Activated CD4-positive, alpha-beta T cell treated with anti-CD3 and anti-CD28 coated beads, Interleukin-2, amount 10 ng/mL, durations not matched to agents 24 days and 14 days (primary cell): ENCODE results near the gene NTPCR. TPM values are rescaled to one million over a fixed set of nuclear protein-coding genes. Genes with fewer than 3 reads are reported as not detected.
"Not testable (repeated sequence)": the region's sequence is repeated elsewhere in the genome, so short reads cannot be mapped to it uniquely, and the experiment has no call there.

ENCODE experiments used
- DNase-seq: peaks from one replicate; pipeline ENCODE4 v3.0.0; 2022
- H3K27ac Mint-ChIP-seq: one replicate; pipeline ENCODE4 v1.8.0; 2022; ENCODE audit warnings: mild to moderate bottlenecking, mixed read lengths
- H3K27me3 Mint-ChIP-seq: one replicate; pipeline ENCODE4 v1.8.0; 2022; ENCODE audit warnings: mixed read lengths
- H3K36me3 Mint-ChIP-seq: one replicate; pipeline ENCODE4 v1.8.0; 2022; ENCODE audit warnings: low read depth, mild to moderate bottlenecking, mixed read lengths
- H3K4me1 Mint-ChIP-seq: one replicate; pipeline ENCODE4 v1.8.0; 2021; ENCODE audit warnings: mixed read lengths
- H3K4me3 Mint-ChIP-seq: one replicate; pipeline ENCODE4 v1.8.0; 2022; ENCODE audit warnings: mild to moderate bottlenecking, moderate library complexity, mixed read lengths
- H3K9me3 Mint-ChIP-seq: one replicate; pipeline ENCODE4 v1.8.0; 2021; ENCODE audit warnings: mixed read lengths
- intact Hi-C: fragments of 100-400 bp; cut with micrococcal nuclease; formaldehyde crosslinking; loops from one replicate; pipeline ENCODE4 v1.15.1; 2023
- total RNA-seq: library from RNA; stranded (reverse); gene quantifications from 2 replicates; pipeline ENCODE4 v1.2.3, GENCODE V29; 2022

NTPCR gene
- total RNA-seq, 1 donor from 2014 or later = 30.5 TPM

GRCh38 chr1:232988572-232989040 is 38.2 kb downstream of the NTPCR start:
- no peak for DNase-seq
- no peak overlapping the region for H3K27ac Mint-ChIP-seq
- peaks cover 5% of the 10 kb centered on the region for H3K9me3 Mint-ChIP-seq
- H3K4me3 Mint-ChIP-seq = no peak overlapping the region
- H3K4me1 Mint-ChIP-seq = peaks cover 6% of the 10 kb centered on the region
- H3K36me3 Mint-ChIP-seq = peaks cover 26% of the 10 kb centered on the region
- H3K27me3 Mint-ChIP-seq = no peaks in the 10 kb centered on the region
- intact Hi-C loops = no loop called here

- no peak overlapping the region for H3K27ac Mint-ChIP-seq
- H3K4me1 Mint-ChIP-seq = peaks cover 13% of the 10 kb centered on the region
- peaks cover 20% of the 10 kb centered on the region for H3K9me3 Mint-ChIP-seq
- no peaks in the 10 kb centered on the region for H3K27me3 Mint-ChIP-seq
- no peak overlapping the region for H3K4me3 Mint-ChIP-seq
- DNase-seq = no peak
- intact Hi-C loops = no loop called here
- H3K36me3 Mint-ChIP-seq = peaks cover 40% of the 10 kb centered on the region
Measured at GRCh38 chr1:232990176-232991128, 40.0 kb downstream of the NTPCR start.

GRCh38 chr1:232991238-232991637 is 40.8 kb downstream of the NTPCR start:
- DNase-seq = no peak
- intact Hi-C loops = no loop called here
- Mint-ChIP-seq H3K4me3 (no peak overlapping the region), H3K36me3 (peaks cover 44% of the 10 kb centered on the region), H3K27ac (no peak overlapping the region), H3K27me3 (no peaks in the 10 kb centered on the region), H3K4me1 (peaks cover 13% of the 10 kb centered on the region), H3K9me3 (peaks cover 20% of the 10 kb centered on the region)

- no peaks in the 10 kb centered on the region for H3K27me3 Mint-ChIP-seq
- H3K9me3 Mint-ChIP-seq = peaks cover 20% of the 10 kb centered on the region
- no peak overlapping the region for H3K4me3 Mint-ChIP-seq
Measured at GRCh38 chr1:232992227-232992626, 41.8 kb downstream of the NTPCR start.

GRCh38 chr1:232993555-232993954 is 43.1 kb downstream of the NTPCR start:
- Mint-ChIP-seq H3K9me3 (peaks cover 20% of the 10 kb centered on the region), H3K4me1 (peaks cover 13% of the 10 kb centered on the region), H3K27me3 (no peaks in the 10 kb centered on the region), H3K36me3 (peaks cover 65% of the 10 kb centered on the region), H3K27ac (no peak overlapping the region), H3K4me3 (no peak overlapping the region)
- intact Hi-C loops = no loop called here
- no peak for DNase-seq

More at GRCh38 chr1:232992227-232992626, 41.8 kb downstream of the NTPCR start:
- intact Hi-C loops = no loop called here
- peaks cover 13% of the 10 kb centered on the region for H3K4me1 Mint-ChIP-seq
- no peak overlapping the region for H3K27ac Mint-ChIP-seq
- peaks cover 53% of the 10 kb centered on the region for H3K36me3 Mint-ChIP-seq
- DNase-seq = no peak

- Mint-ChIP-seq H3K36me3 (peaks cover 72% of the 10 kb centered on the region), H3K27ac (no peak overlapping the region), H3K27me3 (no peaks in the 10 kb centered on the region), H3K4me3 (no peak overlapping the region), H3K9me3 (peaks cover 20% of the 10 kb centered on the region), H3K4me1 (peaks cover 13% of the 10 kb centered on the region)
- no peak for DNase-seq
- intact Hi-C loops = no loop called here
Measured at GRCh38 chr1:232995189-232995588, 44.8 kb downstream of the NTPCR start.

- H3K4me3 Mint-ChIP-seq = no peak overlapping the region
- peaks cover 10% of the 10 kb centered on the region for H3K4me1 Mint-ChIP-seq
- no peak for DNase-seq
- H3K9me3 Mint-ChIP-seq = peaks cover 20% of the 10 kb centered on the region
- H3K36me3 Mint-ChIP-seq = peaks cover 73% of the 10 kb centered on the region
- H3K27me3 Mint-ChIP-seq = no peaks in the 10 kb centered on the region
- intact Hi-C loops = no loop called here
- H3K27ac Mint-ChIP-seq = no peak overlapping the region
Measured at GRCh38 chr1:232996143-232996542, 45.7 kb downstream of the NTPCR start.

GRCh38 chr1:232998138-232998537 is 47.7 kb downstream of the NTPCR start:
- DNase-seq = no peak
- H3K9me3 Mint-ChIP-seq = peaks cover 28% of the 10 kb centered on the region
- intact Hi-C loops = no loop called here
- H3K4me3 Mint-ChIP-seq = no peak overlapping the region
- no peaks in the 10 kb centered on the region for H3K27me3 Mint-ChIP-seq
- peaks cover 7% of the 10 kb centered on the region for H3K4me1 Mint-ChIP-seq
- H3K36me3 Mint-ChIP-seq = peaks cover 64% of the 10 kb centered on the region
- no peak overlapping the region for H3K27ac Mint-ChIP-seq

- no peaks in the 10 kb centered on the region for H3K27me3 Mint-ChIP-seq
- no peak overlapping the region for H3K27ac Mint-ChIP-seq
- intact Hi-C loops = no loop called here
- H3K36me3 Mint-ChIP-seq = peaks cover 61% of the 10 kb centered on the region
- no peak overlapping the region for H3K4me3 Mint-ChIP-seq
- peaks cover 29% of the 10 kb centered on the region for H3K9me3 Mint-ChIP-seq
- peaks cover 7% of the 10 kb centered on the region for H3K4me1 Mint-ChIP-seq
- no peak for DNase-seq
Measured at GRCh38 chr1:232998646-232999045, 48.2 kb downstream of the NTPCR start.

GRCh38 chr1:232999956-233000625 is 49.7 kb downstream of the NTPCR start:
- no peaks in the 10 kb centered on the region for H3K27me3 Mint-ChIP-seq

GRCh38 chr1:233003638-233004037 is 53.2 kb downstream of the NTPCR start:
- H3K4me1 Mint-ChIP-seq, H3K4me3 Mint-ChIP-seq, intact Hi-C loops, H3K27me3 Mint-ChIP-seq, DNase-seq, H3K27ac Mint-ChIP-seq: not testable (repeated sequence)
- Mint-ChIP-seq H3K36me3 (peaks cover 24% of the 10 kb centered on the region), H3K9me3 (peaks cover 16% of the 10 kb centered on the region)

More at GRCh38 chr1:232999956-233000625, 49.7 kb downstream of the NTPCR start:
- peaks cover 17% of the 10 kb centered on the region for H3K9me3 Mint-ChIP-seq
- DNase-seq = no peak
- H3K4me1 Mint-ChIP-seq = no peaks in the 10 kb centered on the region
- no peak overlapping the region for H3K27ac Mint-ChIP-seq
- intact Hi-C loops = no loop called here
- H3K36me3 Mint-ChIP-seq = peaks cover 49% of the 10 kb centered on the region
- H3K4me3 Mint-ChIP-seq = no peak overlapping the region

GRCh38 chr1:233004451-233004850 is 54.0 kb downstream of the NTPCR start:
- intact Hi-C loops = no loop called here
- no peaks in the 10 kb centered on the region for H3K27me3 Mint-ChIP-seq

GRCh38 chr1:233005156-233005555 is 54.7 kb downstream of the NTPCR start:
- no peak overlapping the region for H3K27ac Mint-ChIP-seq
- H3K27me3 Mint-ChIP-seq = no peaks in the 10 kb centered on the region
- H3K36me3 Mint-ChIP-seq = peaks cover 16% of the 10 kb centered on the region

More at GRCh38 chr1:233004451-233004850, 54.0 kb downstream of the NTPCR start:
- H3K4me1 Mint-ChIP-seq = no peaks in the 10 kb centered on the region
- peaks cover 18% of the 10 kb centered on the region for H3K36me3 Mint-ChIP-seq
- no peak overlapping the region for H3K27ac Mint-ChIP-seq
- H3K9me3 Mint-ChIP-seq = peaks cover 16% of the 10 kb centered on the region
- DNase-seq = no peak
- H3K4me3 Mint-ChIP-seq = no peak overlapping the region

GRCh38 chr1:233005703-233006102 is 55.3 kb downstream of the NTPCR start:
- Mint-ChIP-seq H3K4me3 (no peak overlapping the region), H3K9me3 (peaks cover 16% of the 10 kb centered on the region), H3K27me3 (no peaks in the 10 kb centered on the region), H3K36me3 (peaks cover 12% of the 10 kb centered on the region), H3K27ac (no peak overlapping the region), H3K4me1 (peaks cover 2% of the 10 kb centered on the region)
- DNase-seq = no peak
- intact Hi-C loops = no loop called here

More at GRCh38 chr1:233005156-233005555, 54.7 kb downstream of the NTPCR start:
- no peaks in the 10 kb centered on the region for H3K4me1 Mint-ChIP-seq
- intact Hi-C loops = no loop called here
- no peak overlapping the region for H3K4me3 Mint-ChIP-seq
- DNase-seq = no peak
- H3K9me3 Mint-ChIP-seq = peaks cover 16% of the 10 kb centered on the region
